IMR-90 (cell line): ENCODE data around the gene C5AR1. TPM values are rescaled to one million over a fixed set of nuclear protein-coding genes. Genes with fewer than 3 reads are reported as not detected.

Source experiments
- ATAC-seq: fragments of 200-7000 bp; cut with Tn5 transposase; 2 replicates; pipeline ENCODE4 v1.9.1; 2020; ENCODE audit warnings: low read depth, mild to moderate bottlenecking, moderate library complexity
- BruUV-seq: library from RNA; stranded (reverse); fragments of 400-500 nt; replicated peaks from 2 replicates; lab custom pipeline; 2021; lab: Mats Ljungman, UMichigan
- CTCF ChIA-PET: fragments of 300-600 bp; formaldehyde crosslinking; extraction: SDS; loops from one replicate; lab custom pipeline; 2021; ENCODE audit warnings: antibody characterized with exemption; lab: Yijun Ruan, JAX
- POLR2A ChIA-PET: fragments of 300-600 bp; sonication (Branson Sonifier 250); formaldehyde crosslinking; loops from one replicate; lab custom pipeline; 2022; ENCODE audit warnings: antibody characterized with exemption; ENCODE audit not compliant: unreplicated experiment; lab: Charles Lee
- DNase-seq: peaks from one replicate; pipeline ENCODE4 v3.0.0; 2013
- H2AFZ ChIP-seq: replicated peaks from 2 replicates; pipeline ENCODE3; 2013; ENCODE audit warnings: low read length, mild to moderate bottlenecking; ENCODE audit not compliant: poor library complexity
- H2AK5ac ChIP-seq: 2 replicates; pipeline ENCODE4 v1.6.1; 2013; ENCODE audit warnings: low read depth, low read length, inconsistent platforms
- H2AK9ac ChIP-seq: replicated peaks from 2 replicates; pipeline ENCODE3; 2013; ENCODE audit warnings: mild to moderate bottlenecking, low read depth, low read length, moderate library complexity; ENCODE audit not compliant: poor library complexity
- H2BK120ac ChIP-seq: 2 replicates; pipeline ENCODE4 v1.6.1; 2013; ENCODE audit warnings: low read depth, low read length, inconsistent platforms
- H2BK15ac ChIP-seq: 3 replicates; pipeline ENCODE4 v1.6.1; 2013; ENCODE audit warnings: low read depth, low read length, inconsistent platforms
- H2BK20ac ChIP-seq: 2 replicates; pipeline ENCODE4 v1.6.1; 2013; ENCODE audit warnings: low read depth, mild to moderate bottlenecking, inconsistent platforms, low read length, moderate library complexity
- H2BK5ac ChIP-seq: 2 replicates; pipeline ENCODE4 v1.6.1; 2013; ENCODE audit warnings: mild to moderate bottlenecking, low read depth, low read length, inconsistent platforms; ENCODE audit not compliant: poor library complexity, severe bottlenecking
- H3K14ac ChIP-seq: replicated peaks from 2 replicates; pipeline ENCODE4 v1.6.1; 2013; ENCODE audit warnings: low read depth, low read length, inconsistent platforms
- H3K18ac ChIP-seq: 2 replicates; pipeline ENCODE4 v1.6.1; 2013; ENCODE audit warnings: low read depth, low read length, control low read depth
- H3K23ac ChIP-seq: 2 replicates; pipeline ENCODE4 v1.6.1; 2013; ENCODE audit warnings: low read depth, low read length, inconsistent platforms
- H3K27ac ChIP-seq: 2 replicates; pipeline ENCODE4 v1.5.1; 2013; ENCODE audit warnings: mild to moderate bottlenecking, control low read depth, low read length; ENCODE audit not compliant: insufficient read depth
- H3K27me3 ChIP-seq: 2 replicates; pipeline ENCODE4 v1.6.1; 2013; ENCODE audit warnings: low read length; ENCODE audit not compliant: control insufficient read depth, insufficient read depth
- H3K36me3 ChIP-seq: 2 replicates; pipeline ENCODE4 v1.6.1; 2013; ENCODE audit warnings: low read length, mixed read lengths; ENCODE audit not compliant: control insufficient read depth, insufficient read depth
- H3K4ac ChIP-seq: 2 replicates; pipeline ENCODE4 v1.6.1; 2013; ENCODE audit warnings: low read depth, low read length, inconsistent platforms
- H3K4me1 ChIP-seq: 2 replicates; pipeline ENCODE4 v1.6.1; 2013; ENCODE audit warnings: low read length, mixed read lengths; ENCODE audit not compliant: control insufficient read depth, insufficient read depth
- H3K4me2 ChIP-seq: 2 replicates; pipeline ENCODE4 v1.6.1; 2013; ENCODE audit warnings: low read depth, mild to moderate bottlenecking, control low read depth, low read length, moderate library complexity
- H3K4me3 ChIP-seq: 2 replicates; pipeline ENCODE4 v1.5.1; 2013; ENCODE audit warnings: low read depth, mild to moderate bottlenecking, control low read depth, low read length, moderate library complexity; ENCODE audit not compliant: insufficient read depth
- H3K56ac ChIP-seq: 2 replicates; pipeline ENCODE4 v1.6.1; 2013; ENCODE audit warnings: low read length, inconsistent platforms; ENCODE audit not compliant: insufficient read depth; ENCODE audit errors: extremely low read depth
- H3K79me1 ChIP-seq, 2 experiments: 2 replicates each; pipeline ENCODE4 v1.6.1; 2013; ENCODE audit warnings: low read length in 2 of 2, inconsistent platforms in 1 of 2, low read depth in 1 of 2
- H3K9ac ChIP-seq: 2 replicates; pipeline ENCODE4 v1.6.1; 2013; ENCODE audit warnings: low read depth, low read length, control low read depth
- H3K9me1 ChIP-seq: 2 replicates; pipeline ENCODE4 v1.6.1; 2013; ENCODE audit warnings: low read length, inconsistent platforms; ENCODE audit not compliant: insufficient read depth
- H3K9me3 ChIP-seq: 2 replicates; pipeline ENCODE4 v1.6.1; 2013; ENCODE audit warnings: low read length; ENCODE audit not compliant: control insufficient read depth, insufficient read depth
- H4K20me1 ChIP-seq: 2 replicates; pipeline ENCODE4 v1.6.1; 2013; ENCODE audit warnings: low read length, inconsistent platforms; ENCODE audit not compliant: insufficient read depth
- H4K5ac ChIP-seq: 2 replicates; pipeline ENCODE4 v1.6.1; 2013; ENCODE audit warnings: mild to moderate bottlenecking, low read depth, low read length, control low read depth
- H4K8ac ChIP-seq, 2 experiments: 2 replicates each; pipeline ENCODE4 v1.6.1; 2013; ENCODE audit warnings: low read depth in 2 of 2, low read length in 2 of 2, control low read depth in 1 of 2, inconsistent platforms in 1 of 2
- H4K91ac ChIP-seq: 2 replicates; pipeline ENCODE4 v1.6.1; 2013; ENCODE audit warnings: low read depth, low read length, inconsistent platforms; ENCODE audit not compliant: insufficient read depth
- CHD1 ChIP-seq: IDR thresholded peaks from 2 replicates; pipeline ENCODE4 v1.6.1; 2012; ENCODE audit warnings: low read depth, low read length, improper control_type of control experiment
- MAZ ChIP-seq: IDR thresholded peaks from 2 replicates; pipeline ENCODE4 v1.6.1; 2012; ENCODE audit warnings: low read depth, mild to moderate bottlenecking, low read length, improper control_type of control experiment, moderate library complexity, borderline replicate concordance
- MXI1 ChIP-seq: IDR thresholded peaks from 2 replicates; pipeline ENCODE4 v1.6.1; 2012; ENCODE audit warnings: low read depth, mild to moderate bottlenecking, low read length, moderate library complexity, borderline replicate concordance
- NFE2L2 ChIP-seq: fragments of 150-350 bp; IDR thresholded peaks from 2 replicates; pipeline ENCODE4 v1.6.1; 2016; ENCODE audit warnings: low read depth, mild to moderate bottlenecking, low read length
- RAD21 ChIP-seq: IDR thresholded peaks from 2 replicates; pipeline ENCODE4 v1.6.1; 2012; ENCODE audit warnings: low read length, improper control_type of control experiment
- SMC3 ChIP-seq: fragments of 150-350 bp; IDR thresholded peaks from 2 replicates; pipeline ENCODE4 v1.6.1; 2016; ENCODE audit warnings: low read depth, mild to moderate bottlenecking, antibody characterized with exemption, low read length, moderate library complexity
- whole genome bisulfite sequencing, 2 experiments: methylation state at CpG; one replicate each; pipeline versions ENCODE4 v1.1.5 to v1.1.7; 2013; ENCODE audit warnings: missing lambda C conversion rate in 2 of 2; ENCODE audit not compliant: insufficient read length in 1 of 2; ENCODE audit errors: extremely low coverage in 2 of 2; 5-methylcytosine and 5-hydroxymethylcytosine counted together
- dilution Hi-C: fragments of 300-500 bp; cut with HindIII; formaldehyde crosslinking; loops from one replicate; pipeline ENCODE4 v1.14.3; 2018; ENCODE audit warnings: low sequenced_read_pairs; ENCODE audit not compliant: unreplicated experiment
- in situ Hi-C: fragments of 300-500 bp; cut with MboI; formaldehyde crosslinking; loops from 3 replicates; pipeline ENCODE4 v1.14.3; 2019; ENCODE audit warnings: low sequenced_read_pairs, inconsistent platforms, mixed read lengths
- intact Hi-C: fragments of 100-400 bp; cut with micrococcal nuclease; formaldehyde crosslinking; loops from 2 replicates; pipeline ENCODE4 v1.10.0; 2022
- polyA plus RNA-seq, 3 experiments: library from polyadenylated mRNA; depleted of rRNA; stranded (reverse); fragments of >200 nt; gene quantifications; 2 replicates each; pipeline ENCODE4 v1.2.3, GENCODE V29; 2012; ENCODE audit warnings: low replicate concordance in 1 of 3
- total RNA-seq: library from RNA; depleted of rRNA; stranded (reverse); fragments of >200 nt; gene quantifications from 2 replicates; pipeline ENCODE4 v1.2.3, GENCODE V29; 2012
- TF ChIP-seq, protein P1 (sequence below): fragments of 150-350 bp; IDR thresholded peaks from 2 replicates; pipeline ENCODE4 v1.6.1; 2017; ENCODE audit warnings: mild to moderate bottlenecking, antibody characterized with exemption, low read length, low read depth
- TF ChIP-seq, protein P2 (sequence below): fragments of 150-350 bp; IDR thresholded peaks from 2 replicates; pipeline ENCODE4 v1.6.1; 2016; ENCODE audit warnings: low read depth, mild to moderate bottlenecking, low read length, moderate library complexity, borderline replicate concordance

Gene C5AR1
- total and polyA plus RNA-seq, 2 of the 4 experiments (the other 2 are of a cell fraction), result under 0.01 to 1.0 TPM

DNA sequence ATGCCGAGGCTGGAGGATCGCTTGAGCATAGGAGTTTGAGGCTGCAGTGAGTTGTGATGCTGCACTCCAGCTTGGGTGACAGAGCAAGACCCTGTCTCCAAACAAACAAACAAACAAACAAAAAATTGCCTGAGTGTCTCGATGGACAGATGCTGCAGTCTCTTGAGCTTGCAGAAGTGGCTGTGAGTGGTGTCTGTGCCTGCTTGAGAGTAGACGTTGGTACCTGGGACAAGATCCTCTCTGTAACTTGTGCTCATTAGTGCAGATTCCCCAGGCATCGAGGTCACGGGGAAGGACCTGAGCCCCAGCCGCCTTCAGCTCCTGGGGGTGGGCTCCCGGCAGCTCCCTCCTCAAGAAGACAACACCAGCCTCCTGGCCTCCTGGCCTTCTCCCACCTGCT lies 13.7 kb downstream of the C5AR1 start:
- POLR2A ChIA-PET, result no interaction called here
- no peak overlapping the region for H3K14ac ChIP-seq
- no peak overlapping the region for H2BK5ac ChIP-seq
- H3K4me3 ChIP-seq, result no peak overlapping the region
- H3K27me3 ChIP-seq, result peaks cover 8% of the 10 kb centered on the region
- no peak overlapping the region for H2AK9ac ChIP-seq
- H3K36me3 ChIP-seq, result no peaks in the 10 kb centered on the region
- no peak overlapping the region for H3K27ac ChIP-seq
- TF ChIP-seq, protein P1, sequence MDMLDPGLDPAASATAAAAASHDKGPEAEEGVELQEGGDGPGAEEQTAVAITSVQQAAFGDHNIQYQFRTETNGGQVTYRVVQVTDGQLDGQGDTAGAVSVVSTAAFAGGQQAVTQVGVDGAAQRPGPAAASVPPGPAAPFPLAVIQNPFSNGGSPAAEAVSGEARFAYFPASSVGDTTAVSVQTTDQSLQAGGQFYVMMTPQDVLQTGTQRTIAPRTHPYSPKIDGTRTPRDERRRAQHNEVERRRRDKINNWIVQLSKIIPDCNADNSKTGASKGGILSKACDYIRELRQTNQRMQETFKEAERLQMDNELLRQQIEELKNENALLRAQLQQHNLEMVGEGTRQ, result no peak
- TF ChIP-seq, protein P2, sequence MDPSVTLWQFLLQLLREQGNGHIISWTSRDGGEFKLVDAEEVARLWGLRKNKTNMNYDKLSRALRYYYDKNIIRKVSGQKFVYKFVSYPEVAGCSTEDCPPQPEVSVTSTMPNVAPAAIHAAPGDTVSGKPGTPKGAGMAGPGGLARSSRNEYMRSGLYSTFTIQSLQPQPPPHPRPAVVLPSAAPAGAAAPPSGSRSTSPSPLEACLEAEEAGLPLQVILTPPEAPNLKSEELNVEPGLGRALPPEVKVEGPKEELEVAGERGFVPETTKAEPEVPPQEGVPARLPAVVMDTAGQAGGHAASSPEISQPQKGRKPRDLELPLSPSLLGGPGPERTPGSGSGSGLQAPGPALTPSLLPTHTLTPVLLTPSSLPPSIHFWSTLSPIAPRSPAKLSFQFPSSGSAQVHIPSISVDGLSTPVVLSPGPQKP, result no peak
- no peak for TF ChIP-seq NFE2L2
- no peak for TF ChIP-seq SMC3
- no peak for TF ChIP-seq RAD21
- TF ChIP-seq MXI1, result no peak
- no peak for TF ChIP-seq MAZ
- no peak for TF ChIP-seq CHD1
- H3K9me3 ChIP-seq, result peaks cover 2% of the 10 kb centered on the region
- H2AK5ac ChIP-seq, result no peak overlapping the region; the same call in 1 of the 2 replicates
- no peak overlapping the region for H2BK20ac ChIP-seq
- H3K23ac ChIP-seq, result no peak overlapping the region
- in situ Hi-C loops, result no loop called here
- H4K91ac ChIP-seq, result no peak overlapping the region
- BruUV-seq, result no TSS peak
- no peak overlapping the region for H3K56ac ChIP-seq
- 20% methylated on average over 1 of the region's 8 CpGs; no CpG with 5 or more reads in 1 of the 2 experiments for WGBS, 2 experiments
- intact Hi-C loops, result no loop called here
- dilution Hi-C loops, result no loop called here
- no peak overlapping the region for H3K9ac ChIP-seq
- 0 out of 2 replicates have a peak, but pooled peaks cover 3% of the 10 kb centered on the region for H3K9me1 ChIP-seq
- CTCF ChIA-PET, result no interaction called here
- no peaks in the 10 kb centered on the region for H4K20me1 ChIP-seq
- H2AFZ ChIP-seq, result no peak overlapping the region
- H2BK15ac ChIP-seq, result no peak overlapping the region
- no peaks in the 10 kb centered on the region for H3K4me1 ChIP-seq
- H4K5ac ChIP-seq, result no peak overlapping the region
- no peak overlapping the region for H2BK120ac ChIP-seq
- no peak overlapping the region for H3K4ac ChIP-seq
- DNase-seq (no peak), ATAC-seq (no peak)
- H4K8ac ChIP-seq, result no peak overlapping the region
- no peak overlapping the region for H3K4me2 ChIP-seq
- no peak overlapping the region for H3K18ac ChIP-seq
- H3K79me1 ChIP-seq, result no peaks in the 10 kb centered on the region
